GM10266 (cell line): ENCODE measurements around the gene POPDC3.

ENCODE experiments used
- DNase-seq: peaks from one replicate; pipeline ENCODE4 v3.0.0; 2012; ENCODE audit errors: extremely low spot score
- CTCF ChIP-seq: IDR thresholded peaks from 2 replicates; pipeline ENCODE4 v1.5.1; 2012; ENCODE audit warnings: mild to moderate bottlenecking, low read depth; ENCODE audit not compliant: control insufficient read depth, insufficient read depth; ENCODE audit errors: missing control alignments

POPDC3 gene

GRCh38 chr6:105214668-105215067, 34.9 kb upstream of the POPDC3 start:
- TF ChIP-seq CTCF: no peak
- no peak for DNase-seq

- DNase-seq: no peak
Measured at GRCh38 chr6:105213272-105213671, 33.5 kb upstream of the POPDC3 start.

GRCh38 chr6:105212587-105212986, 32.8 kb upstream of the POPDC3 start:
- no peak for DNase-seq
- no peak for TF ChIP-seq CTCF

More at GRCh38 chr6:105213272-105213671, 33.5 kb upstream of the POPDC3 start:
- TF ChIP-seq CTCF: no peak

- no peak for DNase-seq
- TF ChIP-seq CTCF: no peak
Measured at GRCh38 chr6:105211831-105212230, 32.0 kb upstream of the POPDC3 start.

GRCh38 chr6:105210932-105211531, 31.2 kb upstream of the POPDC3 start:
- no peak for TF ChIP-seq CTCF
- no peak for DNase-seq

GRCh38 chr6:105209950-105210706, 30.3 kb upstream of the POPDC3 start:
- no peak for DNase-seq
- TF ChIP-seq CTCF: no peak
